IMR-90 (cell line): ENCODE data around the gene C11orf54. TPM values are rescaled to one million over a fixed set of nuclear protein-coding genes. Genes with fewer than 3 reads are reported as not detected.

Source experiments
- ATAC-seq: fragments of 200-7000 bp; cut with Tn5 transposase; 2 replicates; pipeline ENCODE4 v1.9.1; 2020; ENCODE audit warnings: low read depth, mild to moderate bottlenecking, moderate library complexity
- BruUV-seq: library from RNA; stranded (reverse); fragments of 400-500 nt; replicated peaks from 2 replicates; lab custom pipeline; 2021; lab: Mats Ljungman, UMichigan
- CTCF ChIA-PET: fragments of 300-600 bp; formaldehyde crosslinking; extraction: SDS; loops from one replicate; lab custom pipeline; 2021; ENCODE audit warnings: antibody characterized with exemption; lab: Yijun Ruan, JAX
- POLR2A ChIA-PET: fragments of 300-600 bp; sonication (Branson Sonifier 250); formaldehyde crosslinking; loops from one replicate; lab custom pipeline; 2022; ENCODE audit warnings: antibody characterized with exemption; ENCODE audit not compliant: unreplicated experiment; lab: Charles Lee
- DNase-seq: peaks from one replicate; pipeline ENCODE4 v3.0.0; 2013
- H2AFZ ChIP-seq: replicated peaks from 2 replicates; pipeline ENCODE3; 2013; ENCODE audit warnings: low read length, mild to moderate bottlenecking; ENCODE audit not compliant: poor library complexity
- H2AK5ac ChIP-seq: 2 replicates; pipeline ENCODE4 v1.6.1; 2013; ENCODE audit warnings: low read depth, low read length, inconsistent platforms
- H2AK9ac ChIP-seq: replicated peaks from 2 replicates; pipeline ENCODE3; 2013; ENCODE audit warnings: mild to moderate bottlenecking, low read depth, low read length, moderate library complexity; ENCODE audit not compliant: poor library complexity
- H2BK120ac ChIP-seq: 2 replicates; pipeline ENCODE4 v1.6.1; 2013; ENCODE audit warnings: low read depth, low read length, inconsistent platforms
- H2BK15ac ChIP-seq: 3 replicates; pipeline ENCODE4 v1.6.1; 2013; ENCODE audit warnings: low read depth, low read length, inconsistent platforms
- H2BK20ac ChIP-seq: 2 replicates; pipeline ENCODE4 v1.6.1; 2013; ENCODE audit warnings: low read depth, mild to moderate bottlenecking, inconsistent platforms, low read length, moderate library complexity
- H2BK5ac ChIP-seq: 2 replicates; pipeline ENCODE4 v1.6.1; 2013; ENCODE audit warnings: mild to moderate bottlenecking, low read depth, low read length, inconsistent platforms; ENCODE audit not compliant: poor library complexity, severe bottlenecking
- H3K14ac ChIP-seq: replicated peaks from 2 replicates; pipeline ENCODE4 v1.6.1; 2013; ENCODE audit warnings: low read depth, low read length, inconsistent platforms
- H3K18ac ChIP-seq: 2 replicates; pipeline ENCODE4 v1.6.1; 2013; ENCODE audit warnings: low read depth, low read length, control low read depth
- H3K23ac ChIP-seq: 2 replicates; pipeline ENCODE4 v1.6.1; 2013; ENCODE audit warnings: low read depth, low read length, inconsistent platforms
- H3K27ac ChIP-seq: 2 replicates; pipeline ENCODE4 v1.5.1; 2013; ENCODE audit warnings: mild to moderate bottlenecking, control low read depth, low read length; ENCODE audit not compliant: insufficient read depth
- H3K27me3 ChIP-seq: 2 replicates; pipeline ENCODE4 v1.6.1; 2013; ENCODE audit warnings: low read length; ENCODE audit not compliant: control insufficient read depth, insufficient read depth
- H3K36me3 ChIP-seq: 2 replicates; pipeline ENCODE4 v1.6.1; 2013; ENCODE audit warnings: low read length, mixed read lengths; ENCODE audit not compliant: control insufficient read depth, insufficient read depth
- H3K4ac ChIP-seq: 2 replicates; pipeline ENCODE4 v1.6.1; 2013; ENCODE audit warnings: low read depth, low read length, inconsistent platforms
- H3K4me1 ChIP-seq: 2 replicates; pipeline ENCODE4 v1.6.1; 2013; ENCODE audit warnings: low read length, mixed read lengths; ENCODE audit not compliant: control insufficient read depth, insufficient read depth
- H3K4me2 ChIP-seq: 2 replicates; pipeline ENCODE4 v1.6.1; 2013; ENCODE audit warnings: low read depth, mild to moderate bottlenecking, control low read depth, low read length, moderate library complexity
- H3K4me3 ChIP-seq: 2 replicates; pipeline ENCODE4 v1.5.1; 2013; ENCODE audit warnings: low read depth, mild to moderate bottlenecking, control low read depth, low read length, moderate library complexity; ENCODE audit not compliant: insufficient read depth
- H3K56ac ChIP-seq: 2 replicates; pipeline ENCODE4 v1.6.1; 2013; ENCODE audit warnings: low read length, inconsistent platforms; ENCODE audit not compliant: insufficient read depth; ENCODE audit errors: extremely low read depth
- H3K79me1 ChIP-seq, 2 experiments: 2 replicates each; pipeline ENCODE4 v1.6.1; 2013; ENCODE audit warnings: low read length in 2 of 2, inconsistent platforms in 1 of 2, low read depth in 1 of 2
- H3K9ac ChIP-seq: 2 replicates; pipeline ENCODE4 v1.6.1; 2013; ENCODE audit warnings: low read depth, low read length, control low read depth
- H3K9me1 ChIP-seq: 2 replicates; pipeline ENCODE4 v1.6.1; 2013; ENCODE audit warnings: low read length, inconsistent platforms; ENCODE audit not compliant: insufficient read depth
- H3K9me3 ChIP-seq: 2 replicates; pipeline ENCODE4 v1.6.1; 2013; ENCODE audit warnings: low read length; ENCODE audit not compliant: control insufficient read depth, insufficient read depth
- H4K20me1 ChIP-seq: 2 replicates; pipeline ENCODE4 v1.6.1; 2013; ENCODE audit warnings: low read length, inconsistent platforms; ENCODE audit not compliant: insufficient read depth
- H4K5ac ChIP-seq: 2 replicates; pipeline ENCODE4 v1.6.1; 2013; ENCODE audit warnings: mild to moderate bottlenecking, low read depth, low read length, control low read depth
- H4K8ac ChIP-seq, 2 experiments: 2 replicates each; pipeline ENCODE4 v1.6.1; 2013; ENCODE audit warnings: low read depth in 2 of 2, low read length in 2 of 2, control low read depth in 1 of 2, inconsistent platforms in 1 of 2
- H4K91ac ChIP-seq: 2 replicates; pipeline ENCODE4 v1.6.1; 2013; ENCODE audit warnings: low read depth, low read length, inconsistent platforms; ENCODE audit not compliant: insufficient read depth
- CEBPB ChIP-seq: IDR thresholded peaks from 2 replicates; pipeline ENCODE4 v1.6.1; 2012; ENCODE audit warnings: low read depth, low read length, improper control_type of control experiment
- POLR2A ChIP-seq: IDR thresholded peaks from 2 replicates; pipeline ENCODE4 v1.6.1; 2012; ENCODE audit warnings: mild to moderate bottlenecking, low read depth, low read length
- WGBS, 2 experiments: methylation state at CpG; one replicate each; pipeline versions ENCODE4 v1.1.5 to v1.1.7; 2013; ENCODE audit warnings: missing lambda C conversion rate in 2 of 2; ENCODE audit not compliant: insufficient read length in 1 of 2; ENCODE audit errors: extremely low coverage in 2 of 2; 5-methylcytosine and 5-hydroxymethylcytosine counted together
- dilution Hi-C: fragments of 300-500 bp; cut with HindIII; formaldehyde crosslinking; loops from one replicate; pipeline ENCODE4 v1.14.3; 2018; ENCODE audit warnings: low sequenced_read_pairs; ENCODE audit not compliant: unreplicated experiment
- in situ Hi-C: fragments of 300-500 bp; cut with MboI; formaldehyde crosslinking; loops from 3 replicates; pipeline ENCODE4 v1.14.3; 2019; ENCODE audit warnings: low sequenced_read_pairs, inconsistent platforms, mixed read lengths
- intact Hi-C: fragments of 100-400 bp; cut with micrococcal nuclease; formaldehyde crosslinking; loops from 2 replicates; pipeline ENCODE4 v1.10.0; 2022
- polyA plus RNA-seq, 3 experiments: library from polyadenylated mRNA; depleted of rRNA; stranded (reverse); fragments of >200 nt; gene quantifications; 2 replicates each; pipeline ENCODE4 v1.2.3, GENCODE V29; 2012; ENCODE audit warnings: low replicate concordance in 1 of 3
- total RNA-seq: library from RNA; depleted of rRNA; stranded (reverse); fragments of >200 nt; gene quantifications from 2 replicates; pipeline ENCODE4 v1.2.3, GENCODE V29; 2012

C11orf54 gene
- total and polyA plus RNA-seq, 2 of the 4 experiments (the other 2 are of a cell fraction) = 13.7 to 16.0 TPM

DNA sequence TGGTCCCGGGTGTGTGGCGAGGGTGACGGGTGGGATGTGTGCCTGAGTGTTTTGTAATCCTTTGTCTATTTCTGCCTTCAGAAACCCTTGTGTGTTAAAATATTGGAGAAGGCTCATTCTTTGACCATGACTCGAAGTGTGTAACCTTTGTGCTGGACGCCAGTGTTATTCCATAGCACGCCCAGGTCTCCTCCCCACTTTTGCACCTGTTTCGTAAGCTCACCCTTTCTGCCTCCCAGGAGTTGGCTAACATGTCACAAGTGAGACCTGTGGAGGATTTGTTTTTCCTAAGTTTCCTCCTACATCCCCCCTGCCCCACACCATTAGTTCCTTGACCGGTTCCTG is 382 bp downstream of the C11orf54 start:
- H3K56ac ChIP-seq = peak overlapping the region; percentile 97
- dilution Hi-C loops = no loop called here
- POLR2A ChIA-PET = interaction anchor here (0.6 to 1.7 kb wide), 4 partner anchors 9 to 14 kb away, joined by 3 to 25 read pairs (median 6); no protein-coding TSS in a partner anchor
- H3K9me3 ChIP-seq = no peaks in the 10 kb centered on the region
- H2AK5ac ChIP-seq = peak overlapping the region; percentile 69
- H2AK9ac ChIP-seq = peak overlapping the region; percentile 86
- H3K79me1 ChIP-seq = peaks cover 7 to 28% of the 10 kb centered on the region in 2 experiments; a peak in 3 of 4 replicates
- 0 out of 2 replicates have a peak, but pooled peaks cover 2% of the 10 kb centered on the region for H3K9me1 ChIP-seq
- no CpG with 5 or more reads among the region's 8 CpGs for WGBS, 2 experiments
- peak overlapping the region; percentile 99 for H3K23ac ChIP-seq
- peaks cover 24% of the 10 kb centered on the region for H3K36me3 ChIP-seq
- H3K27ac ChIP-seq = peak overlapping the region; percentile 87
- peak overlapping the region; percentile 99 for H2AFZ ChIP-seq
- H3K4me3 ChIP-seq = peak overlapping the region; percentile 70
- peak overlapping the region; percentile 86 to 97 for H4K8ac ChIP-seq
- H3K18ac ChIP-seq = peak overlapping the region; percentile 85
- no peaks in the 10 kb centered on the region for H3K4me1 ChIP-seq
- peak overlapping the region; percentile 91 for H2BK5ac ChIP-seq
- TF ChIP-seq POLR2A (no peak), CEBPB (peak; percentile 66; the same call in 1 of the 2 replicates)
- peak overlapping the region; percentile 97 for H3K4ac ChIP-seq
- peaks cover 33% of the 10 kb centered on the region for H4K20me1 ChIP-seq
- peak overlapping the region; percentile 95 for H4K91ac ChIP-seq
- CTCF ChIA-PET = interaction anchor here (0.9 kb wide), 1 partner anchor 10 kb away, joined by 3 read pairs; no protein-coding TSS in a partner anchor
- in situ Hi-C loops = no loop called here
- peak; percentile 68 for DNase-seq
- H3K4me2 ChIP-seq = peak overlapping the region; percentile 91
- peak overlapping the region; percentile 87; the same call in 1 of the 3 replicates for H2BK15ac ChIP-seq
- H3K14ac ChIP-seq = peak overlapping the region; percentile 99
- TSS peak; percentile 82 for BruUV-seq
- intact Hi-C loops = loop anchor here (1.0 to 2.0 kb wide), 2 partner anchors 42 to 763 kb away; partner anchors contain the start of gene MED17
- no peaks in the 10 kb centered on the region for H3K27me3 ChIP-seq
- H3K9ac ChIP-seq = peak overlapping the region; percentile 94
- H2BK120ac ChIP-seq = peak overlapping the region; percentile 91
- H2BK20ac ChIP-seq = peak overlapping the region; percentile 71; the same call in 1 of the 2 replicates
- ATAC-seq = peak; percentile 12
- peak overlapping the region; percentile 85 for H4K5ac ChIP-seq
